Prostate gland (tissue), 2 donors: Measurements from ENCODE around the gene PHOX2A.

ENCODE experiments used
- CTCF ChIP-seq, 4 experiments: fragments of 200-600 bp in 2 of 4; fragments of 450-650 bp in 2 of 4; sonication (generic) in 2 of 4; IDR thresholded peaks; 1 replicate in 3 of 4; 2 replicates in 1 of 4; pipeline ENCODE4 v1.5.1; 2016 to 2019; ENCODE audit warnings: antibody characterized with exemption in 4 of 4, mild to moderate bottlenecking in 2 of 4, moderate library complexity in 2 of 4
- POLR2A ChIP-seq: fragments of 450-650 bp; IDR thresholded peaks from one replicate; pipeline ENCODE4 v1.6.1; 2016; ENCODE audit warnings: antibody characterized with exemption, mild to moderate bottlenecking
- POLR2AphosphoS5 ChIP-seq: sonication (generic); formaldehyde crosslinking; IDR thresholded peaks from one replicate; pipeline ENCODE4 v1.6.1; 2017; ENCODE audit warnings: antibody characterized with exemption

GRCh38 chr11:72267956-72268617 lies 24.1 kb upstream of the PHOX2A start:
- TF ChIP-seq CTCF (IDR thresholded peaks at IDR 0.05) = no peak
- no peak for TF ChIP-seq POLR2A
- TF ChIP-seq POLR2AphosphoS5 = no peak
